ENCODE results near the gene DNAL4.

DNAL4 gene

GRCh38 chr22:38741576-38741975 is 52.4 kb downstream of the DNAL4 start:
- no peak for DNase-seq (ENCODE audit: low read depth in 2 of 2, low spot score in 1 of 2)

- DNase-seq (ENCODE audit: low read depth in 2 of 2, low spot score in 1 of 2): no peak
These were observed 52.8 kb downstream of the DNAL4 start for GRCh38 chr22:38741166-38741565.

GRCh38 chr22:38740754-38741153 is 53.2 kb downstream of the DNAL4 start:
- no peak for DNase-seq (ENCODE audit: low read depth in 2 of 2, low spot score in 1 of 2)

- DNase-seq (ENCODE audit: low read depth in 2 of 2, low spot score in 1 of 2): no peak
These were observed 53.7 kb downstream of the DNAL4 start for GRCh38 chr22:38740116-38740723.

GRCh38 chr22:38739300-38740055 is 54.5 kb downstream of the DNAL4 start:
- no peak for DNase-seq (ENCODE audit: low read depth in 2 of 2, low spot score in 1 of 2)

GRCh38 chr22:38738475-38739070 is 55.4 kb downstream of the DNAL4 start:
- DNase-seq (ENCODE audit: low read depth in 2 of 2, low spot score in 1 of 2): no peak

- DNase-seq (ENCODE audit: low read depth in 2 of 2, low spot score in 1 of 2): no peak
These were observed 56.5 kb downstream of the DNAL4 start for GRCh38 chr22:38737302-38738060.

GRCh38 chr22:38736257-38736570 is 57.7 kb downstream of the DNAL4 start:
- DNase-seq (ENCODE audit: low read depth in 2 of 2, low spot score in 1 of 2): no peak

GRCh38 chr22:38735465-38736256 is 58.3 kb downstream of the DNAL4 start:
- no peak for DNase-seq (ENCODE audit: low read depth in 2 of 2, low spot score in 1 of 2)

- no peak for DNase-seq (ENCODE audit: low read depth in 2 of 2, low spot score in 1 of 2)
These were observed 58.8 kb downstream of the DNAL4 start for GRCh38 chr22:38735126-38735464.

- no peak for DNase-seq (ENCODE audit: low read depth in 2 of 2, low spot score in 1 of 2)
These were observed 59.4 kb downstream of the DNAL4 start for GRCh38 chr22:38734421-38735100.

GRCh38 chr22:38733724-38734381 is 60.1 kb downstream of the DNAL4 start:
- DNase-seq (ENCODE audit: low read depth in 2 of 2, low spot score in 1 of 2): no peak

GRCh38 chr22:38733329-38733723 is 60.6 kb downstream of the DNAL4 start:
- DNase-seq (ENCODE audit: low read depth in 2 of 2, low spot score in 1 of 2): no peak

- no peak for DNase-seq (ENCODE audit: low read depth in 2 of 2, low spot score in 1 of 2)
These were observed 61.6 kb downstream of the DNAL4 start for GRCh38 chr22:38732251-38732815.

- no peak for DNase-seq (ENCODE audit: low read depth in 2 of 2, low spot score in 1 of 2)
These were observed 62.2 kb downstream of the DNAL4 start for GRCh38 chr22:38731703-38732161.

GRCh38 chr22:38730411-38730871 is 63.5 kb downstream of the DNAL4 start:
- no peak for DNase-seq (ENCODE audit: low read depth in 2 of 2, low spot score in 1 of 2)

- no peak for DNase-seq (ENCODE audit: low read depth in 2 of 2, low spot score in 1 of 2)
These were observed 64.0 kb downstream of the DNAL4 start for GRCh38 chr22:38729946-38730345.

- DNase-seq (ENCODE audit: low read depth in 2 of 2, low spot score in 1 of 2): no peak
These were observed 64.8 kb downstream of the DNAL4 start for GRCh38 chr22:38728871-38729796.

Measured in stimulated activated CD8-positive, alpha-beta memory T cell treated with anti-CD3 and anti-CD28 coated beads, Interleukin-4, amount 100 ng/mL, for 1 hour (primary cell).